Bronchial epithelial cell (primary cell): Measurements from ENCODE around the gene FXN. TPM values are rescaled to one million over a fixed set of nuclear protein-coding genes. Genes with fewer than 3 reads are reported as not detected.
A peak's percentile ranks its signal among the peaks of the same experiment; 100 is the strongest.

Source experiments
- DNase-seq: peaks from one replicate; pipeline ENCODE4 v3.0.0-alpha.2; 2010; ENCODE audit warnings: low read depth
- FAIRE-seq: peaks from 2 replicates; lab custom pipeline; 2011; peaks lifted over from hg19 to GRCh38; lab: Jason Lieb, UNC
- H3K27me3 ChIP-seq: 2 replicates; pipeline ENCODE4 v1.5.1; 2011; ENCODE audit warnings: low read length; ENCODE audit not compliant: control insufficient read depth, insufficient read depth
- H3K36me3 ChIP-seq: 2 replicates; pipeline ENCODE4 v1.5.1; 2011; ENCODE audit warnings: low read length; ENCODE audit not compliant: control insufficient read depth, insufficient read depth
- H3K4me3 ChIP-seq: 2 replicates; pipeline ENCODE4 v1.5.1; 2011; ENCODE audit warnings: mild to moderate bottlenecking, low read depth, low read length, control low read depth
- total RNA-seq: library from RNA; depleted of rRNA; stranded (reverse); fragments of >200 nt; gene quantifications from 2 replicates; pipeline ENCODE4 v1.2.1, GENCODE V29; 2014
- TF ChIP-seq, protein P1 (sequence below): IDR thresholded peaks from 2 replicates; pipeline ENCODE4 v1.5.1; 2011; ENCODE audit warnings: mild to moderate bottlenecking, moderate library complexity, low read length, control low read depth, inconsistent platforms; ENCODE audit not compliant: insufficient read depth, severe bottlenecking

Gene FXN
- total RNA-seq, 1 donor from 2014 or later: 2.9 TPM

DNA sequence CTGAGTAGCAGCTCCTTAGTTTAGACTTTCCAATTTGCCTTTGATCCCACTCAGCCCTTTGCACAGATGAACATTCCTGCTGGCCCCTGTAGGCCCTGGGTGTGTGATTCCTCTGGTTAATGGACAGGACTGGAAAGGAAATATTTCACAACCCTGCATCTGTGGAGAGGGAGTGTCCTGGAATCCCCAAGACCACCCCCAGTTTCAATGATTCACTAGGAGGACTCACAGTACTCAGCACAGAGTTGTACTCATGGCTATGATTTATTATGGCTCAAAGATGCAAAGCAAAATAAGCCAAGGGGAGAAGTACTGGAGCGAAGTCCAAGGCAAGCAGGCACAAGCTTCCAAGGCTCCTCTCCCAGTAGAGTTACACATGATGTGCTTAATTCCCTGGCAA is 96.1 kb downstream of the FXN start:
- Histone ChIP-seq H3K36me3 (no peaks in the 10 kb centered on the region), H3K4me3 (no peak overlapping the region), H3K27me3 (no peaks in the 10 kb centered on the region)
- DNase-seq (peak; percentile 100), FAIRE-seq (peak; percentile 13)
- TF ChIP-seq, protein P1, sequence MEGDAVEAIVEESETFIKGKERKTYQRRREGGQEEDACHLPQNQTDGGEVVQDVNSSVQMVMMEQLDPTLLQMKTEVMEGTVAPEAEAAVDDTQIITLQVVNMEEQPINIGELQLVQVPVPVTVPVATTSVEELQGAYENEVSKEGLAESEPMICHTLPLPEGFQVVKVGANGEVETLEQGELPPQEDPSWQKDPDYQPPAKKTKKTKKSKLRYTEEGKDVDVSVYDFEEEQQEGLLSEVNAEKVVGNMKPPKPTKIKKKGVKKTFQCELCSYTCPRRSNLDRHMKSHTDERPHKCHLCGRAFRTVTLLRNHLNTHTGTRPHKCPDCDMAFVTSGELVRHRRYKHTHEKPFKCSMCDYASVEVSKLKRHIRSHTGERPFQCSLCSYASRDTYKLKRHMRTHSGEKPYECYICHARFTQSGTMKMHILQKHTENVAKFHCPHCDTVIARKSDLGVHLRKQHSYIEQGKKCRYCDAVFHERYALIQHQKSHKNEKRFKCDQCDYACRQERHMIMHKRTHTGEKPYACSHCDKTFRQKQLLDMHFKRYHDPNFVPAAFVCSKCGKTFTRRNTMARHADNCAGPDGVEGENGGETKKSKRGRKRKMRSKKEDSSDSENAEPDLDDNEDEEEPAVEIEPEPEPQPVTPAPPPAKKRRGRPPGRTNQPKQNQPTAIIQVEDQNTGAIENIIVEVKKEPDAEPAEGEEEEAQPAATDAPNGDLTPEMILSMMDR: no peak

DNA sequence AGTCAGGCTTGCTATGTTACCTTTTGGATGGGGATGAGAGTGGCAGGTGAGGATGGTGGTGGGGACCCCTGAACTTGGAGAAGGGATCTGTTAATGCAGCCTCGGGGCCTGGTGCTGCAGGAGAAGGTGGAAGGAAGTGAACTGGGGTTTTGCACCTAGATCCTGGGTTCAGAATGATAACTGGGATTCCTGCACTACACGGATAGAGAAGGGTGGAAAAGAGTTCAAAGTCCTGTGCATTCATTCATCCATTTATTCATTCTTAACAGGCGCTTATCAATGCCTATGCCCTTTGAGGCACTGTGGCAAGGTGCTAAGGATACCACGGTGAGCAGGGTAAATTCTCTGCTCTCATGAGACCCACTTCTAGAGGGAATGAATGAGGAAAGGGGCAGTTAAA is 96.8 kb downstream of the FXN start:
- Histone ChIP-seq H3K27me3 (no peaks in the 10 kb centered on the region), H3K4me3 (no peak overlapping the region), H3K36me3 (no peaks in the 10 kb centered on the region)
- DNase-seq (no peak), FAIRE-seq (no peak)
- TF ChIP-seq, protein P1: no peak

DNA sequence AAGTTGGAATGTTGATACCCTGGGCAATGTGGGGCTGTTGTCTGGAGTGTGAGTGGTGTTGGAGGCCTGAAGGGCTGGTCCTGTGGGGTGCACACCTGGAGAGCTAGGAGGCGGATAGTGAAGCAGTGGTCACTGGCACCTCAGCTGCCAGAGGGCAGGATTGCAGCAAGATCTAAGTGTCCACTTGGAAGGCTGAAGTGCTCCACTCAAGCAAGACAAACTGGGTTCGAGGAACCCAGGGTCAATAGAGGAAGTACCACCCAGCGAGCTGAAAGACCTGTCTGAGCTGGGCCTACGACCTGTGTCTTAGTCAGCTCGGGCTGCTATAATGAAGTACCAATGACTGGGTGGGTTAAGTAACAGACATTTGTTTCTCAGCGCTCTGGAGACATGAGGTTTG is 98.9 kb downstream of the FXN start:
- no peak for FAIRE-seq
- H3K36me3 ChIP-seq: peaks cover 2% of the 10 kb centered on the region
- TF ChIP-seq, protein P1: no peak
- DNase-seq: no peak
- H3K27me3 ChIP-seq: no peaks in the 10 kb centered on the region
- no peak overlapping the region for H3K4me3 ChIP-seq

DNA sequence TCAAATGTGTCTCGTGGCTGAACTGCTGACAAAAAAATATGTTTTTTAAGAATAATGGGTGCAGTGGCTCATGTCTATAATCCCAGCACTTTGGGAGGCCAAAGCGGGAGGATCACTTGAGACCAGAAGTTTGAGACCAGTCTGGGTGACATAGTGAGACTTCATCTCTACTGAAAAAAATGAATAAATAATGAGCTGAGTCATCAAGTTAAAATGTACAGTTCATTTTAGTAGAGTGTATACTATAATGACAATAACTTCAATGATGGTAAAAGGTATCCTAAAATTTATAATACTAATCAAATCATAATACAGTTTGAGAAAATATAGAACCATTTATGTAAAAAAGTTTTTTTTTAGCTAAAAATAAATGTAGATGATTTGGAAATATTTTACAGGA is 100.6 kb downstream of the FXN start:
- Histone ChIP-seq H3K36me3 (peaks cover 2% of the 10 kb centered on the region), H3K4me3 (no peak overlapping the region), H3K27me3 (no peaks in the 10 kb centered on the region)
- FAIRE-seq: no peak
- DNase-seq: no peak
- TF ChIP-seq, protein P1: no peak

DNA sequence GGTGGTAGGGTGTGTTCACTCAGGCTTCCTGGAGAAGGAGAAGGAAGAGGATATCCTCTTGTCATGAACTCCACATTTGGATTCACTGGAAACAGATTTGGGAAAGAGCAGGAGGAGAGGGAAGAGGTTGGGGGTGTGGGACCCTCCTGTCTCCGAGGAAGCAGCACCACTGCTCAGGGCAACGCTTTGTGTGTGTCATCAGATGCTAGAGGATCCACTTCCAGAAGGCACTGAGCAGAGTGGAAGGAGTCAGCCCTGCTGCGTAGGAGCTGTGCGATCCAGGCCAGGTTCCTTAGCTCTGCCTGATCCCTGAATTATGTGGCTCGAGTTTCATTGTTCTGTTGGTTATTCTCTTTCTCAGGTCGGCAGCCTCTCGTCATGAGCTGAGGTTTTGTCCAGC is 101.2 kb downstream of the FXN start:
- Histone ChIP-seq H3K4me3 (no peak overlapping the region), H3K27me3 (no peaks in the 10 kb centered on the region), H3K36me3 (peaks cover 2% of the 10 kb centered on the region)
- DNase-seq (no peak), FAIRE-seq (no peak)
- TF ChIP-seq, protein P1: no peak

DNA sequence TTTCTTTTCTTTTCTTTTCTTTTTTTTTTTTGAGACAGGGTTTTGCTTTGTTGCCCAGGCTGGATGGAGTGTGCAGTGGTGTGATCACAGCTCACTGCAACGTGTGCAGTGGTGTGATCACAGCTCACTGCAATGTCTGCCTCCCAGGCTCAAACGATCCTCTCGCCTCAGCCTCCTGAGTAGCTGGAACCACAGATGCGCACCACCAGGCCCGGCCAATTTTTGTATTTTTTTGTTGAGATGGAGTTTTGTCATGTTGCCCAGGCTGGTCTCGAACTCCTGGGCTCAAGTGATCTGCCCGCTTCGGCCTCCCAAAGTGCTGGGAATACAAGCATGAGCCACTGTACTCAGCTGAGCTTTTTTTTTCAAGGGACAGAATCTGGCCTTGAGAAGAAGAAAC is 101.8 kb downstream of the FXN start:
- H3K36me3 ChIP-seq: peaks cover 2% of the 10 kb centered on the region
- no peak overlapping the region for H3K4me3 ChIP-seq
- DNase-seq: no peak
- TF ChIP-seq, protein P1: no peak
- H3K27me3 ChIP-seq: no peaks in the 10 kb centered on the region
- no peak for FAIRE-seq
